Hematopoietic multipotent progenitor cell treated with erythropoietin and hydrocortisone succinate and interleukin-3 and kit ligand, for 17 days (in vitro differentiated cells): Measurements from ENCODE around the gene TNFRSF1A.
A peak's percentile ranks its signal among the peaks of the same experiment; 100 is the strongest.
"Not testable (repeated sequence)": the region's sequence is repeated elsewhere in the genome, so short reads cannot be mapped to it uniquely, and the experiment has no call there.

Experiments used
- DNase-seq: peaks from one replicate; pipeline ENCODE4 v3.0.0-alpha.2; 2015; ENCODE audit warnings: low spot score

TNFRSF1A gene

GRCh38 chr12:6302621-6303020, 39.3 kb downstream of the TNFRSF1A start:
- no peak for DNase-seq

GRCh38 chr12:6301721-6302120, 40.2 kb downstream of the TNFRSF1A start:
- DNase-seq: no peak

GRCh38 chr12:6297170-6297569, 44.7 kb downstream of the TNFRSF1A start:
- no peak for DNase-seq

DNA sequence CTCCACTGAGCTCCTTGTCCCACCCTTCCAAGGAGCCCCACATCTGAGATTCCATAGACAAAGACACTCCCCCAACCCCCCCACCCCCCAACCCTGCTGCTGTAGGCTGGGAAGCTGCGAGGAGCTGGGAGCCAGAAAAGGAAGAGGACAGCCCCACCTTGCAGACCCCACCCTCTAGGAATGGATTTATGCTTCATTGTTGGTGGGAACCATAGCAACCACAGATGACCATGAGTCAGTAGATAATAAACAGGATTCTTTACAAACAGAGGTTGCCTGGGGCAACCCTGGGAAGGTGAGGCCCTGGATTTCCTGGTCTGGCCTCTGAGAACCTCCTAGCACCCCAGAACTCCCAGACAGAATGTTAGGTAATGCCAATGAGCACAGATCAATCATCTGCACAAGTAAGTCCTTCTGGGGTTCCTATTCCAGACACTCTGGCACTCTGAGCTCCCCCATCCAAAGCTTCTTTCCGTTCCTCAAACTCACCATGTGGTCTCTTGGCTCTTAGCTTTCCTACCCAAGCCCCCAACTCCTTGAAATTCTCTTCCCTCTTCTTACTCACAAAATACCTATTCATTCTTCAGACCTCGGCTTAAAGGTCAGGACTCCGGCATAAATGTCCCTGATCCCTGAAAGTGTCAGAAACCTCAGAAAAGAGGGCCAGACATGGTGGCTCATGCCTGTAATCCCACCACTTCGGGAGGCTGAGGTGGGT, 46.6 kb downstream of the TNFRSF1A start:
- no peak for DNase-seq

DNA sequence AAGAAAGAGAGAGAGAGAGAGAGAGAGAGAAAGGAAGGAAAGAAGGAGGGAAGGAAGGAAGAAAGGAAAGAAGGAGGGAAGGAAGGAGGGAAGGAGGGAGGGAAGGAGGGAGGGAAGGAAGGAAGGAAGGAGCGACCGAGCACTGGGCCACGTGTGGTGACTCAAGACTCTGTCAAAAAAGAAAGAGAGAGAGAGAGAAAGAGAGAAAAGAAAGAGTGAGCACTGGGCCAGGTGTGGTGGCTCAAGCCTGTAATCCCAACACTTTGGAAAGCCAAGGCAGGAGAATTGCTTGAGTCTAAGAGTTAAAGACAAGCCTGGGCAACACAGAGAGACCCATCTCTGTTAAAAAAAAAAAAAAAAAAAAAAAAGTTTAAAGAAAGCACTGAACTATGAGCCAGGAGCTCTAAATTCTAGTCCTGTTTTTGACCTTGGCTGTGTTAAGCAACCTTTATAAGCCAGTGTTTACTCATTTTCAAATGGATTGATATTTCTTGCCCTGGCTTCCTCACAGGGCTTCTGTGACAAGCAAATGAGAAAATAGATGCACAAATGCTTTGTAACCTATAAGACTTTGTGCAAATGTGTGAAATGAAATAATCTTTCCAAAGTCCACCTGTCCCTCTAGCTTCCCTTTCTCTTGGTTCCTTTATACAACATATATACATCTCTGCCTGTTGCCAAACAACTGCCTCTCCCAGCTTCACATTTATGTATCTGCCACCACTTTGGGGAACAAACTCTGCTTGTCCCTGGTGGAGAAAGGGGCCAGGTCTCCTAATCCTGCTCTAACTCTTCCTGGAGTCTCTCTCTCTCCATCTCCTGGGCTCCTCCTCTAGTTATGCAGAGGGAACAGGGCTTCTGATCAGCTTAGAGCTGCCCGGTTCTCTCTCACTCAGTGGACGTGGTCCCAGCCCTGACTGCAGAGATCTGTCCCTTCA, 47.5 kb downstream of the TNFRSF1A start:
- DNase-seq: no peak

GRCh38 chr12:6292606-6293005, 49.3 kb downstream of the TNFRSF1A start:
- DNase-seq: no peak

GRCh38 chr12:6289906-6290305, 52.0 kb downstream of the TNFRSF1A start:
- DNase-seq: not testable (repeated sequence)

DNA sequence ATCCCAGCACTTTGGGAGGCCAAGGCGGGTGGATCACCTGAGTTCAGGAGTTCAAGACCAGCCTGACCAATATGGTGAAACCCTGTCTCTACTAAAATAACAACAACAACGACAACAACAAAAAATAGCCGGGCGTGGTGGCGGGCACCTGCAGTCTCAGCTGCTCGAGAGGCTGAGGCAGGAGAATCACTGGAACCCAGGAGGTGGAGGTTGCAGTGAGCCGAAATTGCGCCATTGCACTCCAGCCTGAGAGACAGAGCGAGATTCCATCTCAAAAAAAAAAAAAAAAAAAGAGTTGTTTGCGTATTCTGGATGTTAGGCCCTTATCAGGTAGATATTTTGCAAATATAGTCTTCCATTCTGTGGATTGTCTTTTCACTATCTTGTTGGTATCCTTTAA, 52.8 kb downstream of the TNFRSF1A start:
- not testable (repeated sequence) for DNase-seq

- DNase-seq: no peak
These were observed 53.6 kb downstream of the TNFRSF1A start for GRCh38 chr12:6288235-6288634.

DNA sequence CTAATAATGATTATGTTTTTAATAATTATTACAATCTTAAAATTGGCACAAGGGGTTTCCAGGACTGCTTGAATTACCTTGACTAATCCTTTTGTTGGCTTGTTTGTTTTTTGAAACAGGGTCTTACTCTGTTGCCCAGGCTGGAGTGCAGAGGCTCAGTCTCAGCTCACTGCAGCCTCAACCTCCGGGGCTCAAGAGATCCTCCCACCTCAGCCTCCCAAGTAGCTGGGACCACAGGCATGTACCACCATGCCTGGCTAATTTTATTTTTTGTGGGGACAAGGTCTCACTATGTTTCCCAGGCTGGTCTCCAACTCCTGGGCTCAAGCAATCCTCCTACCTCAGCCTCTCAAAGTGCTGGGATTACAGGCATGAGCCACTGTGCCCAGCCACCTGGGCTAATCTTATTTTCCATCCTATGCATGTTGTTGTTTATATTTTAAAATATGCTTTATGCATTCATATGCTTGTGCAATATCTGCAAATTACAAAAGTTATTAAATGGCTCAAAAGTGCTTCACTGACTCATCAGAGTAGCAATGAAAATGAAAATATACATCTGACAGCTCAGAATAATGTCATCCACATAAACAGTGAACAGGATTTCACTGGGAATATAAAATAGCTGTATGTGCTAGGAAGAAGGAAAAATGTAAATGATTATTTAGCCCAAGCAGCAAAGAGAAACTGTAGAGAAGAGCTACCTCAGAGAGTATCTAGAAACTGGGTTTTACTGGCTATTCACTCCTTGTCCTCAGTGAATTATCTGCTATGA, 56.2 kb downstream of the TNFRSF1A start:
- no peak for DNase-seq

GRCh38 chr12:6285063-6285477, 56.8 kb downstream of the TNFRSF1A start:
- peak; percentile 77 for DNase-seq

DNA sequence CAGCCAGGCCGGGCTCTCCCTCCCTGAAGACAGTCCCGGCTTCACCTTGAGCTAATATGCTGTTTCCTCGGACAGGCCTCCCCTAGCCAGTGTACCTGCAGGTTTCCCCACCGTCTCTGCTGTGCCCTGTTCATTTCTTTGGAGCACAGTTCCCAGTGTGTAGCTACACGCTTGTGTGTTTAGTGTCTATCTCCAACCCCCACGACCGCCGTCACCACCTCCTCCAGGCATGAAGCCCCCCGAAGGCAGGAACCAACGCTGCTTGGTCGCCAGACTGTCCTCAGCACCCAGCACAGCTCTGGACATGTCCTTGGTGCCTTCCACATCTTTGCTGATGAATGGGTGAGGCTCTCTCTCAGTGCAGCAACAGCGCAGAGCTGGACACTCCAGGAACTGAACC, 57.6 kb downstream of the TNFRSF1A start:
- no peak for DNase-seq

- DNase-seq: no peak
These were observed 59.4 kb downstream of the TNFRSF1A start for GRCh38 chr12:6282453-6282840.

- no peak for DNase-seq
These were observed 60.6 kb downstream of the TNFRSF1A start for GRCh38 chr12:6281081-6281809.

GRCh38 chr12:6280672-6281071, 61.2 kb downstream of the TNFRSF1A start:
- DNase-seq: no peak

DNA sequence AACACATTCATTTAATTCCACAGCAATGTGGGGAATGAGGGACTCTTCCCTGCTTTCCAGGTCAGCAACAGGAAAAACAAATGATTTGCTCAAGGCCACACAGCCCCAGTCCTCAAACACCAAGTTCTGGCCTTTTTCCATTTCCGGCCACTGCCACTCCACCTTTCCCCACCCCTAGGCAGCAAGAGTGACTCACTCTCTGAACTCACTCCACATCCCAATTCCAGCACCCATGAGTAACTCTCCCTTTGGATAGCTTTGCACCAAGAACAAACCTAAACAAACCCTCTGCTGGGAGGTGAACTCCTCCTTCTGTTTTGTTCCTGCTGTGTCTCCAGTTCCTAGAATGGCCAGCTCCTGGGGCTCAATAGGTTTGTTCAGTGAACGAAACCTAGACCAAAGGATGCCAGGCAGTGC, 61.8 kb downstream of the TNFRSF1A start:
- no peak for DNase-seq

GRCh38 chr12:6279631-6280030, 62.2 kb downstream of the TNFRSF1A start:
- no peak for DNase-seq

GRCh38 chr12:6279256-6279628, 62.6 kb downstream of the TNFRSF1A start:
- DNase-seq: no peak
